Measurements from ENCODE around the gene GIT1. TPM values are rescaled to one million over a fixed set of nuclear protein-coding genes. Genes with fewer than 3 reads are reported as not detected.

Gene GIT1
- total and polyA plus RNA-seq, 2 experiments from 2014 or later, result 15.9 to 60.9 TPM

GRCh38 chr17:29563816-29564215 is 25.6 kb downstream of the GIT1 start:
- H4K20me1 ChIP-seq (replicated peaks; ENCODE audit: insufficient read depth), result peaks cover 8% of the 10 kb centered on the region
- ATAC-seq (no peak), DNase-seq (ENCODE audit: low spot score) (no peak)
- no peak overlapping the region for H3K27ac ChIP-seq (ENCODE audit: low read depth)
- TF ChIP-seq ZNF114 (CRISPR knock-in tag; IDR thresholded peaks at IDR 0.05), result no peak
- TF ChIP-seq ZNF462 (CRISPR knock-in tag; IDR thresholded peaks at IDR 0.05), result no peak
- no peak for TF ChIP-seq CREB1 (CRISPR knock-in tag; IDR thresholded peaks at IDR 0.05; ENCODE audit: low read depth)
- TF ChIP-seq EZH2 (IDR thresholded peaks at IDR 0.05; ENCODE audit: low read depth, unreplicated experiment), result no peak
- no peak for TF ChIP-seq POLR2AphosphoS5 (IDR thresholded peaks at IDR 0.05; ENCODE audit: low read depth)
- no peak for TF ChIP-seq NANOG (IDR thresholded peaks at IDR 0.05; ENCODE audit: borderline replicate concordance)
- no peak for TF ChIP-seq ZNF331 (CRISPR knock-in tag; IDR thresholded peaks at IDR 0.05; ENCODE audit: low read depth)
- no peak for TF ChIP-seq JUNB (IDR thresholded peaks at IDR 0.05; ENCODE audit: unreplicated experiment)
- no peak for TF ChIP-seq CTCF (conservative IDR thresholded peaks at IDR 0.05; ENCODE audit: low read depth in 2 of 2)
- TF ChIP-seq EZH2phosphoT487 (IDR thresholded peaks at IDR 0.05; ENCODE audit: unreplicated experiment), result no peak
- no peak for TF ChIP-seq STAT1 (IDR thresholded peaks at IDR 0.05; ENCODE audit: unreplicated experiment)
- no peaks in the 10 kb centered on the region; the same call in 2 of the 3 replicates for H3K36me3 Mint-ChIP-seq (ENCODE audit: low read depth)
- no peak overlapping the region for H3K4me3 Mint-ChIP-seq
- H3K27me3 Mint-ChIP-seq (ENCODE audit: insufficient read depth, low read depth, poor library complexity), result peaks cover 40% of the 10 kb centered on the region
- no peak overlapping the region for H3K4me3 ChIP-seq
- peaks cover 8% of the 10 kb centered on the region for H3K4me1 Mint-ChIP-seq
- H3K36me3 ChIP-seq (ENCODE audit: insufficient read depth), result no peaks in the 10 kb centered on the region
- H3K4me1 ChIP-seq (ENCODE audit: insufficient read depth), result peaks cover 7% of the 10 kb centered on the region
- H3K9me2 ChIP-seq (ENCODE audit: insufficient read depth), result no peaks in the 10 kb centered on the region
- H2AFZ ChIP-seq, result no peak overlapping the region
- no peak overlapping the region for H3K27ac Mint-ChIP-seq
- H3K27me3 ChIP-seq (ENCODE audit: insufficient read depth), result peaks cover 39% of the 10 kb centered on the region
- no peaks in the 10 kb centered on the region for H3K9me3 Mint-ChIP-seq
- H3K4me2 ChIP-seq, result no peak overlapping the region
- H3K79me2 ChIP-seq (replicated peaks; ENCODE audit: insufficient read depth), result no peaks in the 10 kb centered on the region
- peaks cover 7% of the 10 kb centered on the region; the same call in 1 of the 2 replicates for H3F3A ChIP-seq (replicated peaks; ENCODE audit: low read depth)

All from GM23338 (cell line).